H1 (cell line): ENCODE measurements around the gene DLG1. TPM values are rescaled to one million over a fixed set of nuclear protein-coding genes. Genes with fewer than 3 reads are reported as not detected.

Experiments
- CTCF ChIA-PET: fragments of 300-600 bp; sonication (Branson Sonifier 250); formaldehyde crosslinking; loops from one replicate; lab custom pipeline; 2021; ENCODE audit not compliant: partially characterized antibody; lab: Charles Lee
- POLR2A ChIA-PET: fragments of 300-600 bp; sonication (Branson Sonifier 250); formaldehyde crosslinking; loops from one replicate; lab custom pipeline; 2021; ENCODE audit warnings: inconsistent platforms; ENCODE audit not compliant: partially characterized antibody; lab: Charles Lee
- DNase-seq, 2 experiments: peaks; one replicate each; pipeline versions ENCODE4 v3.0.0 to v3.0.0-alpha.2; 2010 to 2022; ENCODE audit warnings: low spot score in 2 of 2, low read depth in 1 of 2, mixed read lengths in 1 of 2
- FAIRE-seq: peaks from 2 replicates; lab custom pipeline; 2011; peaks lifted over from hg19 to GRCh38; lab: Jason Lieb, UNC
- H2AFZ ChIP-seq: 2 replicates; pipeline ENCODE4 v1.8.1; 2012; ENCODE audit warnings: low read length, inconsistent platforms
- H2AK5ac ChIP-seq: 2 replicates; pipeline ENCODE4 v1.6.1; 2013; ENCODE audit warnings: low read depth, low read length
- H2BK120ac ChIP-seq: replicated peaks from 2 replicates; pipeline ENCODE3; 2013; ENCODE audit warnings: low read depth, low read length, inconsistent platforms
- H2BK12ac ChIP-seq: 2 replicates; pipeline ENCODE4 v1.6.1; 2013; ENCODE audit warnings: low read depth, low read length
- H2BK15ac ChIP-seq: 2 replicates; pipeline ENCODE4 v1.6.1; 2013; ENCODE audit warnings: low read length
- H2BK20ac ChIP-seq: 2 replicates; pipeline ENCODE4 v1.6.1; 2013; ENCODE audit warnings: low read length
- H2BK5ac ChIP-seq: 2 replicates; pipeline ENCODE4 v1.6.1; 2013; ENCODE audit warnings: low read depth, low read length
- H3K14ac ChIP-seq: 2 replicates; pipeline ENCODE4 v1.6.1; 2013; ENCODE audit warnings: inconsistent platforms; ENCODE audit not compliant: insufficient read length
- H3K18ac ChIP-seq: 2 replicates; pipeline ENCODE4 v1.6.1; 2013; ENCODE audit warnings: low read length; ENCODE audit errors: extremely low read depth
- H3K23ac ChIP-seq: 2 replicates; pipeline ENCODE4 v1.6.1; 2013; ENCODE audit warnings: inconsistent platforms; ENCODE audit not compliant: insufficient read length
- H3K23me2 ChIP-seq: 2 replicates; pipeline ENCODE4 v1.6.1; 2013; ENCODE audit warnings: low read depth, low read length
- H3K27ac ChIP-seq: 2 replicates; pipeline ENCODE4 v1.6.1; 2011; ENCODE audit warnings: low read depth, low read length, inconsistent platforms
- H3K27me3 ChIP-seq, 4 experiments: replicated peaks in 1 of 4; 1 replicate in 1 of 4; 2 replicates in 3 of 4; pipeline versions ENCODE4 v1.6.1 to v1.8.1; 2011 to 2013; ENCODE audit warnings: low read length in 3 of 4, mild to moderate bottlenecking in 3 of 4, inconsistent platforms in 2 of 4, mixed read lengths in 2 of 4, moderate library complexity in 1 of 4; ENCODE audit not compliant: control insufficient read depth in 3 of 4, insufficient read depth in 3 of 4; ENCODE audit errors: extremely low read depth in 1 of 4
- H3K36me3 ChIP-seq, 4 experiments: 2 replicates each; pipeline versions ENCODE4 v1.6.1 to v1.8.1; 2011 to 2013; ENCODE audit warnings: mild to moderate bottlenecking in 4 of 4, low read length in 3 of 4, moderate library complexity in 2 of 4, control low read depth in 1 of 4, inconsistent platforms in 1 of 4; ENCODE audit not compliant: insufficient read depth in 4 of 4, control insufficient read depth in 2 of 4
- H3K4ac ChIP-seq: replicated peaks from 2 replicates; pipeline ENCODE3; 2013; ENCODE audit warnings: low read length, low read depth, mixed read lengths, inconsistent platforms; ENCODE audit not compliant: insufficient read length
- H3K4me1 ChIP-seq, 4 experiments: replicated peaks in 1 of 4; 1 replicate in 1 of 4; 2 replicates in 3 of 4; pipeline versions ENCODE4 v1.6.1 to v1.8.1; 2011 to 2013; ENCODE audit warnings: low read length in 3 of 4, inconsistent platforms in 2 of 4, mixed read lengths in 1 of 4; ENCODE audit not compliant: insufficient read depth in 4 of 4, control insufficient read depth in 3 of 4
- H3K4me2 ChIP-seq, 2 experiments: 2 replicates each; pipeline versions ENCODE4 v1.6.1 to v1.8.1; 2011 to 2013; ENCODE audit warnings: low read depth in 2 of 2, low read length in 2 of 2, control low read depth in 1 of 2, inconsistent platforms in 1 of 2, mild to moderate bottlenecking in 1 of 2; ENCODE audit not compliant: insufficient read depth in 1 of 2
- H3K4me3 ChIP-seq, 4 experiments: fragments of 200-600, 300-600 bp in 1 of 4; sonication (generic), shearing (Covaris generic), sonication (Bioruptor Twin) in 1 of 4; 2 replicates each; pipeline versions ENCODE4 v1.5.1 to v1.8.1; 2011 to 2016; ENCODE audit warnings: low read length in 4 of 4, low read depth in 3 of 4, control low read depth in 2 of 4, inconsistent platforms in 2 of 4, mild to moderate bottlenecking in 2 of 4, mixed read lengths in 1 of 4, moderate library complexity in 1 of 4; ENCODE audit not compliant: insufficient read depth in 2 of 4; ENCODE audit errors: extremely low read depth in 1 of 4
- H3K56ac ChIP-seq: replicated peaks from 2 replicates; pipeline ENCODE3; 2013; ENCODE audit warnings: low read depth, mild to moderate bottlenecking, mixed read lengths, low read length, inconsistent platforms; ENCODE audit not compliant: insufficient read length
- H3K79me1 ChIP-seq: 2 replicates; pipeline ENCODE4 v1.6.1; 2013; ENCODE audit warnings: low read depth, low read length, control low read depth
- H3K79me2 ChIP-seq, 2 experiments: 2 replicates each; pipeline versions ENCODE4 v1.6.1 to v1.8.1; 2012 to 2013; ENCODE audit warnings: low read length in 2 of 2, mild to moderate bottlenecking in 2 of 2, inconsistent platforms in 1 of 2; ENCODE audit not compliant: insufficient read depth in 2 of 2, control insufficient read depth in 1 of 2
- H3K9ac ChIP-seq, 4 experiments: replicated peaks in 1 of 4; 1 replicate in 1 of 4; 2 replicates in 3 of 4; pipeline versions ENCODE4 v1.6.1 to v1.8.1; 2011 to 2013; ENCODE audit warnings: low read depth in 3 of 4, low read length in 3 of 4, control low read depth in 2 of 4, mild to moderate bottlenecking in 2 of 4, moderate library complexity in 2 of 4, inconsistent platforms in 1 of 4; ENCODE audit errors: extremely low read depth in 1 of 4
- H3K9me3 ChIP-seq, 2 experiments: 2 replicates each; pipeline versions ENCODE4 v1.6.1 to v1.8.1; 2012 to 2013; ENCODE audit warnings: mild to moderate bottlenecking in 2 of 2, moderate library complexity in 2 of 2, control low read depth in 1 of 2, inconsistent platforms in 1 of 2, low read depth in 1 of 2, low read length in 1 of 2, mixed read lengths in 1 of 2; ENCODE audit not compliant: insufficient read depth in 2 of 2
- H4K20me1 ChIP-seq, 2 experiments: replicated peaks in 1 of 2; 2 replicates each; pipeline versions ENCODE3 to v1.8.1; 2011 to 2013; ENCODE audit warnings: inconsistent platforms in 2 of 2, low read length in 2 of 2, mild to moderate bottlenecking in 1 of 2; ENCODE audit not compliant: insufficient read depth in 2 of 2, control insufficient read depth in 1 of 2
- H4K5ac ChIP-seq: 2 replicates; pipeline ENCODE4 v1.6.1; 2013; ENCODE audit warnings: low read length, low read depth, mixed read lengths, inconsistent platforms; ENCODE audit not compliant: insufficient read length
- H4K8ac ChIP-seq: 2 replicates; pipeline ENCODE4 v1.8.0; 2013; ENCODE audit warnings: mild to moderate bottlenecking, moderate library complexity, low read length, inconsistent platforms; ENCODE audit not compliant: insufficient read depth; ENCODE audit errors: extremely low read depth
- H4K91ac ChIP-seq: replicated peaks from 2 replicates; pipeline ENCODE3; 2013; ENCODE audit warnings: low read length, mixed read lengths, inconsistent platforms; ENCODE audit not compliant: insufficient read length
- CBX8 ChIP-seq: fragments of 300-800, 300-1000 bp; sonication (generic); IDR thresholded peaks from 2 replicates; pipeline ENCODE4 v1.7.1; 2016; ENCODE audit warnings: low read depth, low read length, borderline replicate concordance
- CREB1 ChIP-seq: IDR thresholded peaks from 2 replicates; pipeline ENCODE4 v1.6.1; 2012; ENCODE audit warnings: inconsistent platforms
- EGR1 ChIP-seq: IDR thresholded peaks from 2 replicates; pipeline ENCODE4 v1.6.1; 2011; ENCODE audit warnings: low read depth, low read length, borderline replicate concordance
- RAD21 ChIP-seq, 2 experiments: IDR thresholded peaks in 1 of 2; conservative IDR thresholded peaks in 1 of 2; 2 replicates each; pipeline ENCODE4 v1.6.1; 2011; ENCODE audit warnings: low read depth in 2 of 2, low read length in 2 of 2, improper control_type of control experiment in 1 of 2, inconsistent platforms in 1 of 2, mild to moderate bottlenecking in 1 of 2, moderate library complexity in 1 of 2
- RXRA ChIP-seq: IDR thresholded peaks from 2 replicates; pipeline ENCODE4 v1.6.1; 2011; ENCODE audit warnings: low read depth, mild to moderate bottlenecking, low read length, moderate library complexity; ENCODE audit not compliant: insufficient read depth
- SUZ12 ChIP-seq: fragments of 200-600 bp; sonication (generic); IDR thresholded peaks from 2 replicates; pipeline ENCODE4 v1.6.1; 2012; ENCODE audit warnings: mild to moderate bottlenecking, inconsistent platforms, low read length, moderate library complexity, mixed read lengths
- TAF1 ChIP-seq: IDR thresholded peaks from 2 replicates; pipeline ENCODE4 v1.6.1; 2011; ENCODE audit warnings: mild to moderate bottlenecking, low read depth, low read length
- WGBS, 2 experiments: shearing (Covaris generic) in 1 of 2; methylation state at CpG; one replicate each; pipeline versions ENCODE4 v1.1.6 to v1.1.7; 2013 to 2015; ENCODE audit warnings: low lambda C conversion rate in 2 of 2, mixed read lengths in 2 of 2, inconsistent platforms in 1 of 2, low coverage in 1 of 2, missing lambda C conversion rate in 1 of 2; ENCODE audit not compliant: insufficient replicate concordance in 2 of 2, insufficient coverage in 1 of 2, insufficient read length in 1 of 2; ENCODE audit errors: extremely low coverage in 1 of 2, missing lambda C conversion rate in 1 of 2; 5-methylcytosine and 5-hydroxymethylcytosine counted together
- polyA plus RNA-seq, 7 experiments: library from polyadenylated mRNA; depleted of rRNA in 3 of 7; stranded (reverse) in 5 of 7; unstranded in 2 of 7; fragments of >200 nt in 5 of 7; fragments of 200-250 nt in 2 of 7; gene quantifications; 1 replicate in 5 of 7; 2 replicates in 1 of 7; 4 replicates in 1 of 7; pipeline versions ENCODE4 v1.2.1 to v1.2.3, GENCODE V29; 2011 to 2013; ENCODE audit warnings: missing spikeins in 2 of 7, mixed read lengths in 2 of 7
- total RNA-seq: library from RNA; stranded (reverse); fragmentation: NEBNext Ultra II Directional; extraction: Animal tissue kit (Norgen Biotek cat#: 25700); gene quantifications from 2 replicates; pipeline ENCODE4 v1.2.1, GENCODE V29; 2021
- TF ChIP-seq, protein P1 (sequence below): IDR thresholded peaks from 2 replicates; pipeline ENCODE4 v1.6.1; 2011; ENCODE audit warnings: low read depth, mild to moderate bottlenecking, low read length; ENCODE audit not compliant: insufficient read depth
- TF ChIP-seq, protein P2 (sequence below), 3 experiments: IDR thresholded peaks; 1 replicate in 2 of 3; 2 replicates in 1 of 3; pipeline versions ENCODE4 v1.5.1 to v1.6.1; 2011; ENCODE audit warnings: low read length in 3 of 3, mild to moderate bottlenecking in 3 of 3, inconsistent platforms in 2 of 3, low read depth in 1 of 3, moderate library complexity in 1 of 3; ENCODE audit not compliant: insufficient read depth in 1 of 3; ENCODE audit errors: control extremely low read depth in 1 of 3

Gene DLG1
- total and polyA plus RNA-seq, 2 of the 8 experiments (the other 6 are each of a cell fraction or from before 2014, with no cell fraction given), result 13.4 to 78.8 TPM

DNA sequence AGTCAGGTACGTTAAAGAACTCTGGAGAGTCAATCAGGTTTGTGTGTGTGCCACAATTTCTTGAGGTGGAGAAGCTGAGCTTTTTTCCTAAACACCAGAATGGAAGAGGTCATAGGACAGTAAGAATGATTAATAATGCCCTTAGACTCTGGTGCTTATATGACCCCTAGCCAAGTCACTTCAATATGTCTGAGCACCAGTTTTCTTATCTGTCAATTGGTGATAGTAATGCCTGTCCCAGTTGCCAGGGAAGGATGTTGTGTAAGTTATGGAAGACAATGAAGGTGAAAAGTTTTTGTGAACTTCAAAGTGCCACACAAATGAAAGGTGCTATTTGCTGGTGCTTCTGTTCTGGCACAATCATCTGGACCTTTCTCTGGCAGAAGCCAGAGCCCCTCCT is 22.2 kb upstream of the DLG1 start:
- no peak overlapping the region for H2BK12ac ChIP-seq
- CTCF ChIA-PET, result interaction anchor here (1.2 kb wide), 1 partner anchor 133 kb away, joined by 3 read pairs; no protein-coding TSS in a partner anchor

More for the DNA sequence above, 22.2 kb upstream of the DLG1 start:
- WGBS, 2 experiments, result 60% methylated on average over 1 of the region's 1 CpG; no CpG with 5 or more reads in 1 of the 2 experiments
- Histone ChIP-seq H2BK5ac (no peak overlapping the region), H2BK120ac (no peak overlapping the region), H3K9ac (no peak overlapping the region), H3K56ac (no peak overlapping the region), H3K14ac (no peak overlapping the region), H2BK20ac (no peak overlapping the region), H3K18ac (no peak overlapping the region), H2AK5ac (no peak overlapping the region), H3K4me3 (no peak overlapping the region), H3K23ac (no peak overlapping the region), H4K91ac (no peak overlapping the region), H3K9me3 (no peaks in the 10 kb centered on the region), H3K4ac (no peak overlapping the region), H4K5ac (no peak overlapping the region), H3K4me2 (no peak overlapping the region), H3K27me3 (peaks cover 0 to 2% (median 0%) of the 10 kb centered on the region in 4 experiments; a peak in 1 of 7 replicates), H3K36me3 (no peaks in the 10 kb centered on the region), H2BK15ac (no peak overlapping the region), H4K20me1 (no peaks in the 10 kb centered on the region), H3K27ac (no peak overlapping the region), H3K4me1 (no peaks in the 10 kb centered on the region), H3K79me1 (no peaks in the 10 kb centered on the region), H3K79me2 (no peaks in the 10 kb centered on the region), H2AFZ (no peak overlapping the region), H3K23me2 (no peaks in the 10 kb centered on the region), H4K8ac (no peak overlapping the region)
- POLR2A ChIA-PET, result no interaction called here
- TF ChIP-seq SUZ12 (no peak), RAD21 (IDR thresholded peaks at IDR 0.05 in 1 of 2, conservative IDR thresholded peaks at IDR 0.05 in 1 of 2; ENCODE audit: low read depth in 2 of 2, low read length in 2 of 2) (no peak), TAF1 (no peak), EGR1 (no peak), CREB1 (no peak), RXRA (no peak), CBX8 (no peak)
- TF ChIP-seq, protein P1, sequence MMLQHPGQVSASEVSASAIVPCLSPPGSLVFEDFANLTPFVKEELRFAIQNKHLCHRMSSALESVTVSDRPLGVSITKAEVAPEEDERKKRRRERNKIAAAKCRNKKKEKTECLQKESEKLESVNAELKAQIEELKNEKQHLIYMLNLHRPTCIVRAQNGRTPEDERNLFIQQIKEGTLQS, result no peak
- TF ChIP-seq, protein P2, sequence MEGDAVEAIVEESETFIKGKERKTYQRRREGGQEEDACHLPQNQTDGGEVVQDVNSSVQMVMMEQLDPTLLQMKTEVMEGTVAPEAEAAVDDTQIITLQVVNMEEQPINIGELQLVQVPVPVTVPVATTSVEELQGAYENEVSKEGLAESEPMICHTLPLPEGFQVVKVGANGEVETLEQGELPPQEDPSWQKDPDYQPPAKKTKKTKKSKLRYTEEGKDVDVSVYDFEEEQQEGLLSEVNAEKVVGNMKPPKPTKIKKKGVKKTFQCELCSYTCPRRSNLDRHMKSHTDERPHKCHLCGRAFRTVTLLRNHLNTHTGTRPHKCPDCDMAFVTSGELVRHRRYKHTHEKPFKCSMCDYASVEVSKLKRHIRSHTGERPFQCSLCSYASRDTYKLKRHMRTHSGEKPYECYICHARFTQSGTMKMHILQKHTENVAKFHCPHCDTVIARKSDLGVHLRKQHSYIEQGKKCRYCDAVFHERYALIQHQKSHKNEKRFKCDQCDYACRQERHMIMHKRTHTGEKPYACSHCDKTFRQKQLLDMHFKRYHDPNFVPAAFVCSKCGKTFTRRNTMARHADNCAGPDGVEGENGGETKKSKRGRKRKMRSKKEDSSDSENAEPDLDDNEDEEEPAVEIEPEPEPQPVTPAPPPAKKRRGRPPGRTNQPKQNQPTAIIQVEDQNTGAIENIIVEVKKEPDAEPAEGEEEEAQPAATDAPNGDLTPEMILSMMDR (IDR thresholded peaks at IDR 0.05; ENCODE audit: control extremely low read depth in 1 of 3, insufficient read depth in 1 of 3, low read depth in 1 of 3, low read length in 3 of 3), result no peak
- FAIRE-seq, result no peak
- no peak for DNase-seq
